Measurements from ENCODE around the gene AIRE.

DNA sequence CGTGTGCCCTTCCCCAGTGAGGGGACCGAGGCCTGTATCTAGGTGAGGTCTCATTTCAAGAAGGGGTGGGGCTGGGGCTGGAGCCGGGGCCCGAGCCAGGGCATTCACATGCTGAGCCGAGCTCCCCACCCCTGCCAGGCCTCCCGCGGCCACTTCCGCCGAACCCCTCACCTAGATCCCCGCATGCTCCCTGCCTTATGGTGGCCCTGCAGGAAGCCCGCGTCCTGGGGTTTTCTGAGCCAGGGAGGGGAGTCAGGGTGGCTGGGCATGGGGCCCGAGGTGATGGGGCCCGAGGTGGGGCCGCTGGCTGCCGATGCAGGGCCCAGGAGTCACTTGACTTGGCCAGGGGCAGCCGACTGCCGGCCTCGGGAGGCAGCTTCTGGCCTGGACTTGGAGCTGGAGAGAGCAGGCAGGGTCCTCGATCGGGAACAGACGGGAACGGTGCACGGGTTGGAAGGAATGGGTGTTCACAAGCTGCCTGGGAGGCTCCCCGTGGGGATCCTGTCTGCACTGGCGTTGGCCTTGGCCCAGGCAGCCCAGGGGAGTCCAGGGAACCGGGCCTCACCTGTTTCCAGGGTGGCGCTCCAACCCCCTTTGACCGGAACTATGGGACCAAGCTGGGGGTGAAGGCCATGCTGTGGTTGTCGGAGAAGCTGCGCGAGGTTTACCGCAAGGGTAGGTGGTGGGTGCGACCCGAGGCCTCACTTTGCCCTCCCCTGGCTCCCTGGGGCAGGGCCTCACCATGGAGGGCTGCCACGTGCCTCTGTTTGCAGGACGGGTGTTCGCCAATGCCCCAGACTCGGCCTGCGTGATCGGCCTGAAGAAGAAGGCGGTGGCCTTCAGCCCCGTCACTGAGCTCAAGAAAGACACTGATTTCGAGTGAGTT is 40.0 kb downstream of the AIRE start:
- TF ChIP-seq, protein P1, sequence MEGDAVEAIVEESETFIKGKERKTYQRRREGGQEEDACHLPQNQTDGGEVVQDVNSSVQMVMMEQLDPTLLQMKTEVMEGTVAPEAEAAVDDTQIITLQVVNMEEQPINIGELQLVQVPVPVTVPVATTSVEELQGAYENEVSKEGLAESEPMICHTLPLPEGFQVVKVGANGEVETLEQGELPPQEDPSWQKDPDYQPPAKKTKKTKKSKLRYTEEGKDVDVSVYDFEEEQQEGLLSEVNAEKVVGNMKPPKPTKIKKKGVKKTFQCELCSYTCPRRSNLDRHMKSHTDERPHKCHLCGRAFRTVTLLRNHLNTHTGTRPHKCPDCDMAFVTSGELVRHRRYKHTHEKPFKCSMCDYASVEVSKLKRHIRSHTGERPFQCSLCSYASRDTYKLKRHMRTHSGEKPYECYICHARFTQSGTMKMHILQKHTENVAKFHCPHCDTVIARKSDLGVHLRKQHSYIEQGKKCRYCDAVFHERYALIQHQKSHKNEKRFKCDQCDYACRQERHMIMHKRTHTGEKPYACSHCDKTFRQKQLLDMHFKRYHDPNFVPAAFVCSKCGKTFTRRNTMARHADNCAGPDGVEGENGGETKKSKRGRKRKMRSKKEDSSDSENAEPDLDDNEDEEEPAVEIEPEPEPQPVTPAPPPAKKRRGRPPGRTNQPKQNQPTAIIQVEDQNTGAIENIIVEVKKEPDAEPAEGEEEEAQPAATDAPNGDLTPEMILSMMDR (IDR thresholded peaks at IDR 0.05; ENCODE audit: insufficient read depth, low read length, poor library complexity, severe bottlenecking) = no peak
- TF ChIP-seq EZH2phosphoT487 (conservative IDR thresholded peaks at IDR 0.05; ENCODE audit: low read length) = no peak

Measured in SU-DHL-6 (cell line).